Adrenal gland (tissue), 12 donors: ENCODE data around the gene SLC39A7. TPM values are rescaled to one million over a fixed set of nuclear protein-coding genes. Genes with fewer than 3 reads are reported as not detected.

ENCODE experiments used
- DNase-seq, 7 donors: peaks; one replicate each; pipeline ENCODE4 v3.0.0-alpha.2; 2019 to 2020
- H3K27ac ChIP-seq, 5 donors: fragments of 200-600 bp; sonication (generic) in 4 of 5; 1 replicate in 3 of 5; 2 replicates in 2 of 5; pipeline versions ENCODE4 v1.5.1 to v1.8.0; 2016 to 2020; ENCODE audit warnings: mild to moderate bottlenecking in 1 of 5
- H3K27me3 ChIP-seq: fragments of 200-600 bp; 2 replicates; pipeline ENCODE4 v1.8.0; 2021
- H3K36me3 ChIP-seq, 2 donors: fragments of 200-600 bp; replicated peaks in 1 of 2; 1 replicate in 1 of 2; 2 replicates in 1 of 2; pipeline versions ENCODE4 v1.5.1 to v1.8.0; 2018 to 2022
- H3K4me1 ChIP-seq, 2 donors: fragments of 200-600 bp; replicated peaks in 1 of 2; 1 replicate in 1 of 2; 2 replicates in 1 of 2; pipeline versions ENCODE4 v1.5.1 to v1.8.0; 2018 to 2021
- H3K4me3 ChIP-seq, 4 donors: fragments of 200-600 bp; sonication (generic) in 3 of 4; one replicate each; pipeline ENCODE4 v1.5.1; 2016 to 2018
- H3K9me3 ChIP-seq, 3 donors: fragments of 200-600 bp; sonication (generic) in 1 of 3; replicated peaks in 1 of 3; 1 replicate in 2 of 3; 2 replicates in 1 of 3; pipeline versions ENCODE4 v1.5.1 to v1.8.0; 2016 to 2021
- POLR2A ChIP-seq, 2 donors: fragments of 450-650 bp; IDR thresholded peaks; one replicate each; pipeline ENCODE4 v1.6.1; 2017; ENCODE audit warnings: antibody characterized with exemption in 2 of 2, mild to moderate bottlenecking in 2 of 2, moderate library complexity in 1 of 2
- WGBS, 4 donors: extraction: QIAGEN DNeasy Blood & Tissue Kit in 2 of 4; methylation state at CpG; one replicate each; pipeline versions ENCODE4 v1.1.5 to v1.1.7; 2013 to 2017; 5-methylcytosine and 5-hydroxymethylcytosine counted together
- intact Hi-C, 2 donors: fragments of 100-400 bp; cut with DNase I; formaldehyde crosslinking; loops; one replicate each; pipeline versions ENCODE4 v1.14.1 to v1.15.0; 2022 to 2023
- polyA plus RNA-seq, 3 donors: library from polyadenylated mRNA; stranded (reverse); fragments of 200-250 nt in 2 of 3; fragments of 350-450 nt in 1 of 3; fragmentation: Illumina TruSeq in 1 of 3; extraction: RNeasy Lipid Tissue Mini Kit (QIAGEN cat#74804) in 1 of 3; gene quantifications; one replicate each; pipeline ENCODE4 v1.2.3, GENCODE V29; 2013 to 2014
- total RNA-seq, 9 donors: library from RNA; depleted of rRNA in 4 of 9; stranded (reverse); fragments of >200 nt in 4 of 9; fragments of 120-200 nt in 1 of 9; fragmentation: NEBNext Ultra II Directional in 1 of 9; extraction: Animal tissue kit (Norgen Biotek cat#: 25700) in 1 of 9; gene quantifications; one replicate each; pipeline versions ENCODE4 v1.1.0 to v1.2.4, GENCODE V29; 2013 to 2023
- TF ChIP-seq, protein P1 (sequence below), 6 experiments: fragments of 450-650 bp in 4 of 6; fragments of 200-600 bp in 2 of 6; sonication (generic) in 1 of 6; IDR thresholded peaks; 1 replicate in 5 of 6; 2 replicates in 1 of 6; pipeline versions ENCODE4 v1.5.1 to v1.8.0; 2016 to 2021; ENCODE audit warnings: antibody characterized with exemption in 6 of 6, mild to moderate bottlenecking in 2 of 6, moderate library complexity in 1 of 6
- donor health status: healthy with polysubstance abuse.
- donor health status: Bipolar disorder and iron deficiency.
- donor health status: DM: yes; HTN: yes; CAD: no.
- donor health status: DM: no; HTN: no; CAD: no.
- donor health status: DM: no; HTN: no; CAD: no.
- donor health status: DM: yes; HTN: yes; CAD: no.

SLC39A7 gene
- total and polyA plus RNA-seq, 12 donors = 44.4 to 239 (median 111) TPM

DNA sequence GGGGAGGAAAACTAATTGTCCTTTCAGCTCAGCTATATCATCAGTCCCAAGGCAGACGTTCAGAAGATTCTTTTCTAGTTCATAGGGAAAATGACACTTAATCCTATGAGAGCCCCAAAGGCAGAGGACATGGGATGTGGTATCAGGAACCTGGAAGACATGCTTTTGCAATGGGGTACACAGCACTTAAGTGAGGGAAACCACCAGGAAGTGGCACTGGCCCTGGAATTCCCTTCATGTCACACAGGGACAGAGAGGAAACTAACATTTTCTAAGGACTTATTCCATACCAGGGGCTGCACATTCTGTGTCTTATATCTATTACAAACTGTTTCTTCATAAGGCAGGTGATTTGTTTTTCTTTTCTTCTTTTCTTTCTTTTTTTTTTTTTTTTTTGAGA is 42.8 kb downstream of the SLC39A7 start:
- H3K27me3 ChIP-seq = peaks cover 10% of the 10 kb centered on the region
- H3K9me3 ChIP-seq = no peaks in the 10 kb centered on the region
- TF ChIP-seq POLR2A (IDR thresholded peaks at IDR 0.05) = no peak
- TF ChIP-seq, protein P1, sequence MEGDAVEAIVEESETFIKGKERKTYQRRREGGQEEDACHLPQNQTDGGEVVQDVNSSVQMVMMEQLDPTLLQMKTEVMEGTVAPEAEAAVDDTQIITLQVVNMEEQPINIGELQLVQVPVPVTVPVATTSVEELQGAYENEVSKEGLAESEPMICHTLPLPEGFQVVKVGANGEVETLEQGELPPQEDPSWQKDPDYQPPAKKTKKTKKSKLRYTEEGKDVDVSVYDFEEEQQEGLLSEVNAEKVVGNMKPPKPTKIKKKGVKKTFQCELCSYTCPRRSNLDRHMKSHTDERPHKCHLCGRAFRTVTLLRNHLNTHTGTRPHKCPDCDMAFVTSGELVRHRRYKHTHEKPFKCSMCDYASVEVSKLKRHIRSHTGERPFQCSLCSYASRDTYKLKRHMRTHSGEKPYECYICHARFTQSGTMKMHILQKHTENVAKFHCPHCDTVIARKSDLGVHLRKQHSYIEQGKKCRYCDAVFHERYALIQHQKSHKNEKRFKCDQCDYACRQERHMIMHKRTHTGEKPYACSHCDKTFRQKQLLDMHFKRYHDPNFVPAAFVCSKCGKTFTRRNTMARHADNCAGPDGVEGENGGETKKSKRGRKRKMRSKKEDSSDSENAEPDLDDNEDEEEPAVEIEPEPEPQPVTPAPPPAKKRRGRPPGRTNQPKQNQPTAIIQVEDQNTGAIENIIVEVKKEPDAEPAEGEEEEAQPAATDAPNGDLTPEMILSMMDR (IDR thresholded peaks at IDR 0.05) = no peak
- H3K27ac ChIP-seq = no peak overlapping the region
- no peak overlapping the region for H3K4me3 ChIP-seq
- no peaks in the 10 kb centered on the region for H3K36me3 ChIP-seq
- intact Hi-C loops = loop anchor here in 1 of 2 donors (10.0 kb wide), 2 partner anchors 129 to 229 kb away; no protein-coding TSS in a partner anchor
- WGBS, 4 donors = 9 to 33% (median 23%) methylated on average over 1 of the region's 1 CpG
- peak in 1 of 7 donors; percentile 13 for DNase-seq
- H3K4me1 ChIP-seq = peaks cover under 1 to 6% of the 10 kb centered on the region in 2 donors

- Histone ChIP-seq H3K4me1 (peaks cover 20 to 23% of the 10 kb centered on the region in 2 donors), H3K27me3 (no peaks in the 10 kb centered on the region), H3K4me3 (peak overlapping the region in 2 of 4 donors; percentile 27 to 40), H3K9me3 (no peaks in the 10 kb centered on the region), H3K36me3 (no peaks in the 10 kb centered on the region), H3K27ac (peak overlapping the region in 4 of 5 donors; percentile 89 to 96 (median 93))
- TF ChIP-seq, protein P1 (IDR thresholded peaks at IDR 0.05) = peak; percentile 91 to 99 (median 99)
- TF ChIP-seq POLR2A (IDR thresholded peaks at IDR 0.05) = no peak
- WGBS, 4 donors = 4 to 10% (median 5%) methylated on average over 12 to 28 of the region's 28 CpGs
- intact Hi-C loops = loop anchor here (5.0 to 10.0 kb wide), 5 partner anchors 36 to 233 kb away; partner anchors contain the start of gene RING1 (in 1 of the 2)
- DNase-seq = peak; percentile 80 to 96 (median 91)
Observed at GRCh38 chr6:33247977-33248642, 47.4 kb downstream of the SLC39A7 start.

DNA sequence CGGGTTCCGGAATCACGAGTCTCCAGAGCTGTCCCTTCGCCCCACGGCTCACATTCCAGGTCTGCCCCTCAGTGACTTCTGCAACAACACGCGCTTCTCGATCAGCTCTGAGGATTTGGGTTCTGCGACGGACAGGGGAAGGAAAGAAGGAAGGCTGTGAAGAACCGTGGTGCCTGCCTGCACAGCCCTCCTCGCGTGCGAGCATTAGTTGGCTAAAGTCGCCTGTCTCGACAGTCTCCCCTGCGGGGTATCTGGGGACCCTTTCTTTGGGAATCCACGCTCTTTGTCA is 47.9 kb downstream of the SLC39A7 start:
- Histone ChIP-seq H3K27me3 (no peaks in the 10 kb centered on the region), H3K9me3 (no peaks in the 10 kb centered on the region), H3K4me1 (peaks cover 20 to 23% of the 10 kb centered on the region in 2 donors), H3K36me3 (no peaks in the 10 kb centered on the region), H3K27ac (peak overlapping the region; percentile 79 to 96 (median 93)), H3K4me3 (peak overlapping the region in 3 of 4 donors; percentile 19 to 40 (median 27))
- intact Hi-C loops = loop anchor here (5.0 to 10.0 kb wide), 5 partner anchors 36 to 234 kb away; partner anchors contain the start of gene RING1 (in 1 of the 2)
- TF ChIP-seq POLR2A (IDR thresholded peaks at IDR 0.05) = no peak
- TF ChIP-seq, protein P1 (IDR thresholded peaks at IDR 0.05) = peak in 2 of 6 experiments; percentile 6 to 48
- DNase-seq = peak in 1 of 7 donors; percentile 51
- WGBS, 4 donors = 0 to 1% (median 0%) methylated on average over 1 to 18 of the region's 18 CpGs

- DNase-seq = peak; percentile 96 to 100 (median 99)
- intact Hi-C loops = loop anchor here (5.0 to 10.0 kb wide), 5 partner anchors 37 to 234 kb away; partner anchors contain the start of gene RING1 (in 1 of the 2)
- no peaks in the 10 kb centered on the region for H3K27me3 ChIP-seq
- no peaks in the 10 kb centered on the region for H3K9me3 ChIP-seq
- peaks cover 20 to 23% of the 10 kb centered on the region in 2 donors for H3K4me1 ChIP-seq
- no peaks in the 10 kb centered on the region for H3K36me3 ChIP-seq
- TF ChIP-seq, protein P1 (IDR thresholded peaks at IDR 0.05) = peak in 4 of 6 experiments; percentile 0 to 14 (median 10)
- peak; percentile 76 to 98 for TF ChIP-seq POLR2A (IDR thresholded peaks at IDR 0.05)
- H3K4me3 ChIP-seq = peak overlapping the region in 3 of 4 donors; percentile 37 to 63 (median 40)
- WGBS, 4 donors = 0 to 1% (median 0%) methylated on average over 16 to 58 of the region's 58 CpGs
- peak overlapping the region; percentile 87 to 96 (median 93) for H3K27ac ChIP-seq
Observed at GRCh38 chr6:33248932-33249731, 48.5 kb downstream of the SLC39A7 start.
